Measurements from ENCODE around the gene TK1. TPM values are rescaled to one million over a fixed set of nuclear protein-coding genes. Genes with fewer than 3 reads are reported as not detected.

Gene TK1
- total RNA-seq, 2 experiments from 2014 or later, result 144 to 150 TPM

GRCh38 chr17:78226055-78226758, 39.4 kb upstream of the TK1 start:
- DNase-seq, result no peak
- Mint-ChIP-seq H3K36me3 (peaks cover 11% of the 10 kb centered on the region), H3K4me3 (no peak overlapping the region), H3K27ac (no peak overlapping the region), H3K9me3 (no peaks in the 10 kb centered on the region), H3K4me1 (peaks cover 7% of the 10 kb centered on the region), H3K27me3 (peaks cover 39% of the 10 kb centered on the region)

GRCh38 chr17:78225088-78225865, 38.4 kb upstream of the TK1 start:
- Mint-ChIP-seq H3K9me3 (no peaks in the 10 kb centered on the region), H3K4me3 (no peak overlapping the region), H3K4me1 (peaks cover 7% of the 10 kb centered on the region), H3K36me3 (peaks cover 15% of the 10 kb centered on the region), H3K27ac (no peak overlapping the region), H3K27me3 (peaks cover 30% of the 10 kb centered on the region)
- no peak for DNase-seq

- Mint-ChIP-seq H3K36me3 (peaks cover 20% of the 10 kb centered on the region), H3K9me3 (no peaks in the 10 kb centered on the region), H3K27ac (no peak overlapping the region), H3K27me3 (peaks cover 24% of the 10 kb centered on the region), H3K4me1 (peaks cover 7% of the 10 kb centered on the region), H3K4me3 (no peak overlapping the region)
- DNase-seq, result no peak
These were observed 37.6 kb upstream of the TK1 start for GRCh38 chr17:78224231-78225087.

- Mint-ChIP-seq H3K27me3 (peaks cover 17% of the 10 kb centered on the region), H3K27ac (no peak overlapping the region), H3K4me3 (no peak overlapping the region), H3K36me3 (peaks cover 26% of the 10 kb centered on the region), H3K4me1 (peaks cover 7% of the 10 kb centered on the region), H3K9me3 (no peaks in the 10 kb centered on the region)
- no peak for DNase-seq
These were observed 36.9 kb upstream of the TK1 start for GRCh38 chr17:78223765-78224164.

- Mint-ChIP-seq H3K27ac (no peak overlapping the region), H3K27me3 (peaks cover 10% of the 10 kb centered on the region), H3K4me1 (peaks cover 7% of the 10 kb centered on the region), H3K36me3 (peaks cover 28% of the 10 kb centered on the region), H3K4me3 (no peak overlapping the region), H3K9me3 (no peaks in the 10 kb centered on the region)
- no peak for DNase-seq
These were observed 36.2 kb upstream of the TK1 start for GRCh38 chr17:78223061-78223460.

GRCh38 chr17:78219396-78220150, 32.7 kb upstream of the TK1 start:
- DNase-seq, result no peak
- no peaks in the 10 kb centered on the region for H3K9me3 Mint-ChIP-seq
- H3K4me1 Mint-ChIP-seq, result peaks cover 2% of the 10 kb centered on the region
- H3K27me3 Mint-ChIP-seq, result no peaks in the 10 kb centered on the region
- H3K4me3 Mint-ChIP-seq, result no peak overlapping the region
- no peak overlapping the region for H3K27ac Mint-ChIP-seq
- H3K36me3 Mint-ChIP-seq, result peaks cover 45% of the 10 kb centered on the region

DNA sequence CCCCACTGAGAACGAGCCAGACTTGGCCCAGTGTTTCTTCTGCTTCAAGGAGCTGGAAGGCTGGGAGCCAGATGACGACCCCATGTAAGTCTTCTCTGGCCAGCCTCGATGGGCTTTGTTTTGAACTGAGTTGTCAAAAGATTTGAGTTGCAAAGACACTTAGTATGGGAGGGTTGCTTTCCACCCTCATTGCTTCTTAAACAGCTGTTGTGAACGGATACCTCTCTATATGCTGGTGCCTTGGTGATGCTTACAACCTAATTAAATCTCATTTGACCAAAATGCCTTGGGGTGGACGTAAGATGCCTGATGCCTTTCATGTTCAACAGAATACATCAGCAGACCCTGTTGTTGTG, 27.8 kb upstream of the TK1 start:
- H3K36me3 Mint-ChIP-seq, result peaks cover 28% of the 10 kb centered on the region
- peak overlapping the region; percentile 84 for H3K27ac Mint-ChIP-seq

DNA sequence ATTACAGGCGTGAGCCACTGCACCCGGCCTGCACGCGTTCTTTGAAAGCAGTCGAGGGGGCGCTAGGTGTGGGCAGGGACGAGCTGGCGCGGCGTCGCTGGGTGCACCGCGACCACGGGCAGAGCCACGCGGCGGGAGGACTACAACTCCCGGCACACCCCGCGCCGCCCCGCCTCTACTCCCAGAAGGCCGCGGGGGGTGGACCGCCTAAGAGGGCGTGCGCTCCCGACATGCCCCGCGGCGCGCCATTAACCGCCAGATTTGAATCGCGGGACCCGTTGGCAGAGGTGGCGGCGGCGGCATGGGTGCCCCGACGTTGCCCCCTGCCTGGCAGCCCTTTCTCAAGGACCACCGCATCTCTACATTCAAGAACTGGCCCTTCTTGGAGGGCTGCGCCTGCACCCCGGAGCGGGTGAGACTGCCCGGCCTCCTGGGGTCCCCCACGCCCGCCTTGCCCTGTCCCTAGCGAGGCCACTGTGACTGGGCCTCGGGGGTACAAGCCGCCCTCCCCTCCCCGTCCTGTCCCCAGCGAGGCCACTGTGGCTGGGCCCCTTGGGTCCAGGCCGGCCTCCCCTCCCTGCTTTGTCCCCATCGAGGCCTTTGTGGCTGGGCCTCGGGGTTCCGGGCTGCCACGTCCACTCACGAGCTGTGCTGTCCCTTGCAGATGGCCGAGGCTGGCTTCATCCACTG, 27.3 kb upstream of the TK1 start, which contains the start of gene BIRC5:
TSS of gene BIRC5 (plus strand) at position 238 of the 690 bp plus-strand sequence. CDS start at position 302, 64 bp downstream.
- DNase-seq, result peak; percentile 95
- H3K4me1 Mint-ChIP-seq, result peaks cover 2% of the 10 kb centered on the region
- H3K36me3 Mint-ChIP-seq, result peaks cover 24% of the 10 kb centered on the region
- no peaks in the 10 kb centered on the region for H3K9me3 Mint-ChIP-seq
- H3K27me3 Mint-ChIP-seq, result no peaks in the 10 kb centered on the region
- peak within 1 kb of the TSS; percentile 95 for H3K4me3 Mint-ChIP-seq
- peak within 1 kb of the TSS; percentile 84 for H3K27ac Mint-ChIP-seq

More for the DNA sequence above, 27.8 kb upstream of the TK1 start:
- Mint-ChIP-seq H3K4me3 (peak overlapping the region; percentile 95), H3K4me1 (peaks cover 2% of the 10 kb centered on the region), H3K9me3 (no peaks in the 10 kb centered on the region), H3K27me3 (no peaks in the 10 kb centered on the region)
- no peak for DNase-seq

- peaks cover 11% of the 10 kb centered on the region for H3K36me3 Mint-ChIP-seq
- no peak overlapping the region for H3K4me3 Mint-ChIP-seq
- DNase-seq, result no peak
These were observed 24.2 kb upstream of the TK1 start for GRCh38 chr17:78211032-78211431.

GRCh38 chr17:78210111-78210510, 23.3 kb upstream of the TK1 start:
- no peaks in the 10 kb centered on the region for H3K9me3 Mint-ChIP-seq
- no peak overlapping the region for H3K27ac Mint-ChIP-seq
- no peak for DNase-seq
- H3K4me1 Mint-ChIP-seq, result no peaks in the 10 kb centered on the region
- H3K4me3 Mint-ChIP-seq, result no peak overlapping the region
- no peaks in the 10 kb centered on the region for H3K27me3 Mint-ChIP-seq
- peaks cover 5% of the 10 kb centered on the region for H3K36me3 Mint-ChIP-seq

More at GRCh38 chr17:78211032-78211431, 24.2 kb upstream of the TK1 start:
- Mint-ChIP-seq H3K4me1 (no peaks in the 10 kb centered on the region), H3K9me3 (no peaks in the 10 kb centered on the region), H3K27ac (no peak overlapping the region), H3K27me3 (no peaks in the 10 kb centered on the region)

DNA sequence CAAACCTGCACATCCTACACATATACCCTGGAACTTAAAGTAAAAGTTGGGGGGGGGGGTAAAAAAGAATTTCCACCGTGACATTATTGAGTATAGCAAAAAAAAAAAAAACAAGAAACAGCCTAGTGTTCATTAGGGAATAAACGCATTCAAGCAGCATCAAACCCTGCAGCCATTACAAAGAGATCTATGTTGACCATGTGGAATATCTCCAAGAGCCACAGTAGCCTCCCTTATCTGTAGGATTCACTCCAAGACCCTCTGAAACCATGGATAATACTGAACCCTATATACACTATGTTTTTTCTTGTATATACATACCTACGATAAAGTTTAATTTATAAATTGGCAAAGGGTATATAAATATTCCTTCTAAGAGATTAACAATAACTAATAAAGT, 21.6 kb upstream of the TK1 start:
- no peaks in the 10 kb centered on the region for H3K36me3 Mint-ChIP-seq
- DNase-seq, result no peak
- no peak overlapping the region for H3K4me3 Mint-ChIP-seq
- H3K4me1 Mint-ChIP-seq, result no peaks in the 10 kb centered on the region
- no peak overlapping the region for H3K27ac Mint-ChIP-seq
- no peaks in the 10 kb centered on the region for H3K9me3 Mint-ChIP-seq
- H3K27me3 Mint-ChIP-seq, result no peaks in the 10 kb centered on the region

DNA sequence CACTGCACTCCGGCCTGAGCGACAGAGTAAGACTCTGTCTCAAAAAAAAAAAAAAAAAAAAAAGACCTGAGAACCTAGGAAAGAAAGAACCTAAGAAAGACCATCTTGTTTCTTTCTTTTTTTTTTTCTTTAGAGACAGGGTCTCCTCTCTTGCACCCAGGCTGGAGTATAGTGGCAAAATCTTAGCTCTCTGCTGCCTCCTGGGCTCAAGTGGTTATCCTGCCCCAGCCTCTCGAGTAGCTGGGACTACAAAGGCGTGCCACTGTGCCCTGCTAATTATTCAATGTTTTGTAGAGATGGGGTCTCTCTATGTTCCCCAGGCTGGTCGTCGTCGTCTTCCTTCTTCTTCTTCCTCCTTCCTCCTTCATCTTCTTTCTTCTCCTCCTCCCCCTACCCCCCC, 19.4 kb upstream of the TK1 start:
- Mint-ChIP-seq H3K9me3 (no peaks in the 10 kb centered on the region), H3K27ac (no peak overlapping the region), H3K36me3 (no peaks in the 10 kb centered on the region), H3K27me3 (no peaks in the 10 kb centered on the region), H3K4me3 (no peak overlapping the region), H3K4me1 (no peaks in the 10 kb centered on the region)
- no peak for DNase-seq

GRCh38 chr17:78205124-78205775, 18.4 kb upstream of the TK1 start:
- Mint-ChIP-seq H3K4me1 (no peaks in the 10 kb centered on the region), H3K27ac (no peak overlapping the region), H3K9me3 (no peaks in the 10 kb centered on the region), H3K4me3 (no peak overlapping the region), H3K27me3 (no peaks in the 10 kb centered on the region), H3K36me3 (no peaks in the 10 kb centered on the region)
- DNase-seq, result no peak
